Activated gamma-delta T cell treated with anti-CD3 and anti-CD28 coated beads, Interleukin-2, amount 50 U/mL, for 16 hours (primary cell): ENCODE data around the gene PAX8.
"Not testable (repeated sequence)": the region's sequence is repeated elsewhere in the genome, so short reads cannot be mapped to it uniquely, and the experiment has no call there.

ENCODE experiments used
- DNase-seq: peaks from one replicate; pipeline ENCODE4 v3.0.0-alpha.2; 2020; ENCODE audit warnings: low read depth

Gene PAX8

DNA sequence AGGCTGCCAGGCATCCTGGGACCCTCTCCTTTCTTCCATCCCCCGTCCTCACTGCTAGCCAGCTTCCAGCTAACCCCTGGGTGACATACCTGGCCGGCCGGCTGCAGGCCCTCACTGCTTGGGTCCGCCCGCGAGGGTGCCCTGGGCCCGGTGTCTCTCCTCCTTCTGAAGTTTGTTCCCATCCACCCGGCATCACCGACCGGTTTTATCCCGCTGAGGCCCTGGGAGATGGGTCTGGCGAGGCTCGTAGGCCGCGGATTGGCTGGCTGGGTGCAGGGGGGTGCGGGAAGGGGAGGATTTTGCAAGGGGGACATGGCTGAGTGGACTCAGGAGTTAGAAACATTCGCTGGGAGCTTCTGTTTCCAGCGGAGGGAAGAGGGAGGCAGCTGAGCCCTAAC is at the start of gene PAX8:
Gene PAX8 (minus strand): TSS at position 180 of the 398 bp plus-strand sequence. CDS start 527 bp downstream, outside the sequence.
- DNase-seq: no peak

DNA sequence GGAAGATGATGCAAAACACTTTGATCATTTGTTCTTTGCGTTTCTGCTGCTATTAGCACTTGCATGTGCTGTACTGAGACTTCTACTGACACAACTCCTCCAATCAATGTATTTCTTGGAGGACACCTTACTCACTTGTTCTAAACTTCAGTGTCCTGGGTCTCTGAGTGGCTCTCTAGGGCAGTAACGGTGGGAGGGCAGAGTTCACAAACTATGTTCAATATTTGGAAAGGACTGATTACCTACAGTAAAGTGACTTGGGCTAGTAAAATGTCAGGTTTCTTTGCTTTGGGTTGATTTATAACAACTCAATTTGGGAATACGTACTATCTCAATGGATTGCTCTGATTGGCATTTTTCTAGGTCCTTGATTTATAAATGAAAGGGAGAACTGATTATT is 49.3 kb upstream of the PAX8 start:
- no peak for DNase-seq

DNA sequence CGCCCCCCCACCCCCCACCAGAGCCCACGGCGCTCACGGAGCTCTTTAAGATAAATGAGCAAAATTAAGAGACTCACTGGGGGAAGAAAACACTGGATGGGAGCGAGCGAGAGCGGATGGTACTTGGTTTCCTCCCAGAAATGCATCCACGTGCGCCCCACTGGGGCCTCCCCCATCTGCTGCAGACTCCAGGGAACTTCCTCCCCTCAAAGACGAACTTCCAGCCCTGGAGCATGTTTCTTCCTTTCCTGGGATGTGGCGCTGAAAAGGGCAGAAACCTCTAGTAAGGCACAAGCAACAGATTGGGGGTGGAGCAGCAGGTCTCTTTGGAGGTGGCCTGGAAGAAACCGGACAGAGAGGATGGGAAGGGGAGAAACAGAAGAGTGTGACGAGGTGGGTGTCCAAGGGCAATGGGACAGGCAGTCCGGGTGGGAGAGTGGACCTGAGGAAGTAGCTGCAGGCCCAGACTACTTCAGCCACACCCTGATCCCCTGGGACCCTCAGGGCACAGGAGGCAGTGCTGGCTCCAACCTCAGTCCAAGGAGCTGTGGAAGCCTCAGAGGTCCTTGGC is 46.5 kb upstream of the PAX8 start:
- not testable (repeated sequence) for DNase-seq

DNA sequence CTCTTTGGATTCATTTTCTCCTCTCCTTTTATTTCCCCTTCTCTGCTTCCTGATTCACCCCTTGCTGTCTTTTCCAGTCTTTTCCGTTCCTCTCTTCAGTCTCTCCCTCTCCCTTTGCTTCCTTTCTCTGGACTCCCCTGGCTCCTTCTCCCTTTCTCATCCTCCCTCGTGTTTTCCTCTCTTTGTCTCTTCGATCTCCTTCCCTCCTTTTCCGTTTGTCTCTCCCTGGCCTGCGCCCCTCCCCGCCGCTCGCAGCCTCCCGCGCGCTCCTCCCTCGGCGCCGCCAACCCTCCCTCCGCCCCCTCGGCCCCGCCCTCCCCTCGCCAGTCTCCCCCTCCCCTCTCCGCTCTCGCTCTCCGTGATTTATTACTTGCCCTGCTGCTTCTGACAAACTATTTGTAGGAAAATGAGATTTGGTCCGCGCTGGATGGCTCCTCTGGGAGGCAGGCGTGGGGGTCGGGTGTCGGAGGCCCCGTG is 46.0 kb upstream of the PAX8 start:
- no peak for DNase-seq

DNA sequence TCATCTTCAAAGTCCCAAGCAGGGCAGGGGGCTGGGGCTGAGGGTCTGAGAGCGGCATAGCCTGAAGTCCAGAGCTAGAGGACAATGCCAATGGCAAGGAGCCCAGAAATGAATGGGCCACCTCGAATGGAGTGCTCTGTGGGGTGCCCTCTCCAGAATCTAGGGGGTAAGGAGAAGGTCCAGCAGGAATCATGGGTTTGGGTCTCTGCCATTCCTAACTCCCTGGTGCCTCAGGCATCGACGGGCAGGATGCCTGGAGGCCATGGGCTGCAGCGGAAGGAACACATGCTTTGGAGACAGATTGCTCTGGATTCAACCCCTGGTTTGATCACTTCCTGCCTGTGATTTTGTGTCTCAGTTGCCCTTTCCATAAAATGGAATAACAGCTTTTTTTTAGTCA is 44.4 kb upstream of the PAX8 start:
- DNase-seq: not testable (repeated sequence)

DNA sequence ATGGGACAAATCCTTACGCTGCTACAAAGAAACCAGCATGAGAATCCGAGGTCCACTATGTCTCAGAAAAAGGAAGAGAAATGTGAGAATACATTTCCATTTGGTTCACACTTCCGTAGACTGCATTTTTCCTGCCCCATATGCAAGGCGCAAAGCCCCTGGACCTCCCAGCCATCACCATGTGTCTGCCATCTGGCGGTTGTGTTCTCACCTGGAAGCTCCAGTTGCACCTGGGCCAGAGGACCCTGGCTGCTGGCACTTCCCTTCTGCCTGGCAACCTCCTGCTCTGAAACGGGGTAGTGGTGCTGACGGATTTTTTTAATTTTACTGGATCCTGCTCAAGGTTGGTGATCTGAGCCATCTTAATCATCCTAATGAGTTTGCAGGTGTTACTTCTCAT is 41.4 kb upstream of the PAX8 start:
- not testable (repeated sequence) for DNase-seq

DNA sequence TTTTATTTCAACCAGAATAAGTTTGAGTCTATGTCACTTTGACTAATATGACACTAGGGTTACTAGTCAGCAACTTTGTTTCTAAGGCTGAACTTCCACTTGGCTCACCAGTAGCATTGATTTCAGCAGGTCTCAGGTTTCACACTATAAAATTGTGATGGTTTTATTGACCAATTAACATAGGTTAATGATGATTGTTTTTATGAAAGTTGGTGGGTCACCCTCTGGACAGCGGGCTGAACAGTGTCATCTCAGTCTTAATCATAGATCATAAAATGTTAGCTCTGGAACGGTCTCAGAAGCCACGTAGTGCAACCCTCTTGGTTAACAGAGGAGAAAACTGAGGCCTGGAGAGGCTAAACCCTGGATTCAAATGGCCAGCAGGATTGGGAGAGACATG is 40.2 kb upstream of the PAX8 start:
- not testable (repeated sequence) for DNase-seq

DNA sequence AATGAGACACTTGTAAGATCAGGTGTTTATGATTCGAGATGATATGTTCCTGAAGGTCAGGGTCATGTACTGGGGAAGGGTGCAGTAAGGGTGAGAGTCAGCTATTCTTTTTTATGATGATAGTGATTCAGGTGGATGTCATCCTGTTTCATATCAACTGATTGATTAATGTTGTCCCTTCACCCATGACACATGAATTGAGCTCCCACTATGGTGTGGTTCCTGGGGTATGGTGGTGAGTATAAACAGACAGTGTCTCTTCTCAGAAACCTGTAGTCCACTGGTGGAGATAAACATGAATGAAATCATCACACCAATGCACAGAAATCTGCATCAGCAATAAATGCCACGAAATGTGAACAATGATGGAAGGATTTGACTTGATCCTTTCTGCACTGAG is 37.4 kb upstream of the PAX8 start:
- no peak for DNase-seq

DNA sequence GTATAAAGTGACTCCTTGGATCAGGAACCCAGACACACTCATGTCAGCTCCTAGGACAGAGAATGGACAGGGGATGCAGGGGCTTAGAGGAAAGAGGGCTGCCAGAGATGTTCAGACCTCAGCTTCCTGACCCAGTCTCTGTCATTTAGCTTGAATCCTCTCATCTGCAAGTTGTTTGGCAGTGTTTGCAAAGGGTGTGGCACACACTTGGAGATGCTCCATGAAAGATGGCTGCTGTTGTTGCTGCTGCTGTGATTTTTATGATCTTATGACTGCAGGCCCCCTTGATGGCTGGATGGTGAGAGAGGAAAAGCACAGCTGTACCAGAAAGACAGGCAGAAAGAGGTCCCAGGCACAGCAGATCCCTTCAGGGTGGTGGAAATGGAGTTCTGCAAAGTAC is 35.9 kb upstream of the PAX8 start:
- not testable (repeated sequence) for DNase-seq

DNA sequence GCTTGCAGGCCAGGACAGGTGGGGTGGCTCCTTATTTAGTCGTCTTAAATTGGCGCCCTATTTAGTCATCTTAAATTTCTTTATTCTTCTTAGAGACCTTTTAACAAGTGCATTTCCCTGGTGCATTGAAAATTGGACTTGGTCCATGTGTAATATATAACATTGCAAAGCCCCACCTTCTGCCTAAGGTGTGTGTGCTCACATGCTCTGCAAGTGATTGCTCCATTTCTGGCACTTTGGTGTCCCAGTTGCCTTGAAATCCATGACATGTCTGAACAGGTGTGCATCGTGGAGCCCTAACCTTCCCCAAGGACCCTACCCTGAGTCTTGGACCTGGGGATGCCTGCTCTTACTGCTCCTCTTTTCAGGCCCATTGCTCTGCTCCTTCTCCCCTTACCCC is 35.5 kb upstream of the PAX8 start:
- not testable (repeated sequence) for DNase-seq

DNA sequence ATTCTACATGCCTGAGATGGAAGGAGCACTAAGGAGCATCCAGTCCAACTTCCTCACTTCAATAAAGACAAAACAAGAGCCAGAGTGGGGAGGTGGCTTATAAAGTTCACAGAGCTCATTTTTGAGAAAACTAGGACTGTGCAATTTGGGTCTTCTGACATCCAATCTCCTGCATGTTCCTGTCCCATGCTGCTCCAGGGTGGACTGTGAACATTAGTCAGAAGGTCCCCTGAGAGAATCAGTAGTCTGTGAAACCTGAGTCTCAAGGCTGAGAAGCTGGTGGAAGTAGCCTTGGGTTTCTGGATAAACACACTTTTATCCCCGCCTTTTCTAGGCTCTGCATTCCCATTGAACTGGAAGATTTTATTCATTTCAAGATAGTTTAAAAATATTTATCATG is 33.1 kb upstream of the PAX8 start:
- DNase-seq: not testable (repeated sequence)

DNA sequence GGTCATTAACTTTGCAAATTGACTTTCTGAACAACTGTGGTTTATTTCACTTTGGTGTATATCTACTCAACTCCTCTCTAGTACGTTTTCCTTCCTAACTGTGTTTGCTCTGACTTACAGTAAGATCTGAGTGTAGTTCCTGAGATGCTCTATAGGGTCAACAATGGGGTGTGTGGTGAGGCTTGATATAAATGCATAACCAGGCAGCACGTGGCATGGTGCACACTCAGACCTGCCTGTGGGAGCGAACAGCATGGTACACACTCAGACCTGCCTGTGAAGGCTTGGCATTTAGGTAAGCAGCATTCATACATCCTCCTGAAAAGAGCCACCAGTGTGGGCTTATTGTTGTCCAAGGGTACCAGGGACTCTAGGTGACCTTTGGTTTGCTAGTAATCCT is 32.5 kb upstream of the PAX8 start:
- not testable (repeated sequence) for DNase-seq

DNA sequence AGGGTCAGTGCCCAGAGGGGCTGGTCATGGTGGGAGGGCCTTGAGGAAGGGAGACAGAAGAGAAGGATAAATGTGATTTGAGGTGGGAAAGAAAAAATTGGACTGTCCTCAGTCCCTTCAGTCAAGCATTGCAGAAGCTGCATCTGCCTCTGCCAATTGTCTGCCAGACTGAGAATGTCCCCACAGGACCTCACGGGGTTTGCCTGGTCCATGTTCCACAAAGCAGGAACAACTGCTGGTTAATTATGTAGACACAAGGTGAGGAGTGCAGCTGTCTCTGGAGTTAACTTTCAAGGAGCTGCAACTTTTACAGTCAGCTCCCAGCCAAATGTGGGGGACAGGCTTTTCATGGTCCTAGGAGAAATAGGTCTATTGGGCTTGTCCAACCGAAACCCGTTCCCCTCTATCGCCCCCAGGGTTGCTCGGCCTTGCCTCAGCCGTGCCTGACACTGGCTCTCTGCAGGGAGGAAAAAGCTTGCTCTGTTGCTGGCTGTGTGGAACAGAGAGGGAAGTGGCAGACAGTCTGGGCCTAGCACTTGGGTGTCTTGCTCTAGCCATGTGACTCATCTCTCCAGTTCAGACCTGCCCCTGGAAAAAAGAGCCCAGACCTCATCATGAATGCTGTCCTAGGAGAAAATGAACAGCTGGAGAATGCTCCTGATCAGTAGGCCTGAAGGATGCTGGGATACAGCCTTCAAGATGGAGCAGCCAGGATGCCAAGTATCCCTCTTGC is 31.1 kb upstream of the PAX8 start:
- no peak for DNase-seq

DNA sequence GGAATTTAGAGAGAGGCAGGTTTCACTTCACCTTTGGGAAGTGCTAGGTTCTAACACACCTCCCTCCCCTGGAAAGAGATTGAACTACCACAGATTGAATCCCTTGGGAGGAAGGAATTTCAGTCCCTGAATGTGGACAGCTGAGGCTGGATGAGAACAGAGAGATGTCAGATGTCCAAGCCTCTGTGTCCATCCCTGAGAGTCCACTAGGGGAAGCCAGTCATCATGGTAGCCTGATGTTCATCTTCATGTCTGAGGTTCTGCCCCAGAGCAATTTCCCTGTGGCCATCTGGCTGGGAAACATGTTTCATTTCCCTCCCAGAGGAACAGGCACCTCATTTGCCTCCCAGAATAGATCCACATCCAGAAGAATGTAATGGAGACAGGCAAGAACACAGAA is 30.1 kb upstream of the PAX8 start:
- not testable (repeated sequence) for DNase-seq

DNA sequence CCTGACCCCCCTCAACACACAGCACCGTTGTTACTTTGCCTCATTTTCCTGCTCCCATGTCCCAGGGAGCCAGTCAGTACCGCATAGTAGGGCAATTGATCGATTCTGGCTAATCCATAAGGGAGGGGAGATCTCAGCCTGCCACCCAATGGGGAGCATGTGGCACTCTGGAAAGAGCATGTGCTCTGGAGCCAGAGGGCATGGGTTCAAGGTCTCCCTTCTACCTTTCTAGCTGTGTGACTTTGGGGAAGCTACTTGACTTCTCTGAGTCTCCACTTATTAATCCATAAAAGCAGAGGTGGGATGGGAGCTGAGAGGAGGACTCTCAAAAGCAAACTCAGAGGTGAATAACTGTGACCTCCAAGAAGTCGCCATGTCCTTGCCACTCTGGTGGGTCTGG is 27.5 kb upstream of the PAX8 start:
- DNase-seq: not testable (repeated sequence)

DNA sequence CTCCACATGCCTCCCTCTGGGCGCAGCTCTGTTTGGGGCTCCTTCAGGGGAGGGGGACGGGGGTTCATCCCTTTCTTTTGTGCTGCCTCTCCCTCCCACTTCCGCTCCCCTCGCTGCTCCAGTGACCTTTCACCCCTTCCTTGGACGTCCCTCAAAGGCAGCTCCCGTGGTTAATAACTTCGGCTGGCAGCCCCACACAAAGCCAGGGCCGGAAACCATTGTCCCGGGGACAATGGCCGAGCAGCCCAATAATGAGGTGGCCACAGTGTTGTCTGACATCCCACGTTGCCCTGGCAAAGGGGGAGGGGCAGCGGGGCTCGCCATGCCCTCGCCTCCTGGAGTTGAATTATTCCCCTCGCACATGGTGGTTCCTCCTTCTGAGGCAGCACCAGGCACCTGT is 27.0 kb upstream of the PAX8 start:
- DNase-seq: not testable (repeated sequence)

DNA sequence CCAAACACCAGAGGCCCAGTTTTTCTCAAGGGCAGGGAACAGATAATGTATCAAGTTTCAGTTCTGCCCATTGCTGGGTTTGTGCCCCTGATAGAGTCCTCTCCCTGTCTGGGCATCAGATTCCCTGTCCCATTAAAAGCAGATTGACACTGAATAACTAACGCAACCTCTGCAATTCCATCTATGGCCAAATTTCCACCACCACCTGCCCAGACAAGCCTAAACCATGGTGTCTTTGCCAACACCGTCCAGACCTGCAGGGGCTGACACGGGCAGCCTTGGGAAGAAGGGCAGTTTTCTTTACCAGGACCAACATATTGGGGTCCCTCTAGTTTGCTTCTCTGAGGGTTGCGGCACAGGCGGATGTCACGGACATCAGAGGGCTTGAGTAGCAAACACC is 26.4 kb upstream of the PAX8 start:
- no peak for DNase-seq

DNA sequence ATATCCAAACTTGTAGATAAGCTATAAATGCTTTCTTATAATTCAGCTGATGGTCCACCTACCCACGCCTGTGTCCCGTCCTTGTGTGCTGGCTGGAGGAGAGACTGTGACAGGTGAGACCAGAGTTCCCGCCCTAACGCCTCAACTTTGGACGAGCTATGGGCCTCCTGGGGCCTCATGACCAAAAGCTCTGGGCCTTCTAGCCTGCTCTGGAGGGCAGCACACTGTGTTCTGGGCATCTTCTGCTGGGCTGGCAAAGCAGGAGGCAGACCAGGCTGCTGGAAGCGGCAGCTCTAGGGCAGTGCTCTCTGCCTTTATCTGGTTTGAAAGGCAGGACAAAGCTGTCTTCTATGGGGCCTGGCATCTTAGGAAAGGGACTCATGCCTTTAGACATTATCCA is 26.0 kb upstream of the PAX8 start:
- no peak for DNase-seq

DNA sequence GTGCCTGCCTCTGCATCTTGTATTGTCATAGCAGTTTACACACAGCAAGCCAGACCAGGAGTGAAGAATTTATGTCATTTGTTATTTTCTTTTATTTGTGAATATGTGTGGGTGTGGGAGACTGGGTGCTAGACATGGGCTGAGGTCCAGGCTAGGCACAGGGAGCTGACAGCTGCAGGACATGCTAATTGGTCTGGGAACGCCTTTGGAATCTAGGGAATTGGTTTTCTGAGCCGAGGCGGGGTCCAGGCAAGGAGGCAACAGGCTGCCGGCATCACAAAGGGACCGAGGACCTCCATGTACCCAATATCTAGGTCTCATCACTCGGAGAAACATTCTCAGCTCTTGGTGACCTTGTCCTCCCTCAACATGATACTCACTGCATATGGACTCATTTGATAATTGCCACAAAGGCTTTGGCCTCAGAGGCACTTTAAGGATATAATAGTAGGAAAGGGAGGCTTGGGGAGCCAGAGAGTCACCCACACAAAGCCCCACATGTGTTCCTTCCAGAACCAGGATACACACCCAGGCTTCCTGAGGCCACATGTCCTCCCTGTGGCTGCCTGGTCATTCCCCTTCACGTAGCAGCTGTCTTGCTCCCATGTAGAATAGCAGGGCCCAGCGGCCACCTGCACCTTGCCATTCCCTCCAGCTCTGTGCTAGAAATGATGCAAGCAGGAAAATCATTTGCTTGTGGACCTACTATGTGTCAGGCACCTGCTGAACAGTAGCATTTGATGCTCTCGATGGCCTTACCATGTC is 23.7 kb upstream of the PAX8 start:
- not testable (repeated sequence) for DNase-seq

DNA sequence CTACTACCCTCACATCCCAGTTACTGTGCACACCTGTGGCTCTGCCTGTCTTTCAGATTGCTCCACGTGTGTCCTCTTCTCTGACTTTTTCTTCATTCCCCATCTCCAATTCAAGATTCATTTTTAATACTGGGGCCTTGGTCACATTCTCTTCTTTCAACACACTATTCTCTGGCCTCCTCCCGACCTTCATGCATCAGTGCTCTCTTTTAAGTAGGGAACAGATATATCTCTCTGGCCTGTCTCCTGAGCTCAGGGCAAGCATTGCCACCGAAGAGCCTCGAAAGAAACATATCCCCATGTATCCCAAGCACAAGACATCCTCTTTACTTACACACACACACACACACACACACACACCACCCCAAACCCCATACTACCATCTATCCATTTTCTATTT is 21.6 kb upstream of the PAX8 start:
- DNase-seq: no peak

DNA sequence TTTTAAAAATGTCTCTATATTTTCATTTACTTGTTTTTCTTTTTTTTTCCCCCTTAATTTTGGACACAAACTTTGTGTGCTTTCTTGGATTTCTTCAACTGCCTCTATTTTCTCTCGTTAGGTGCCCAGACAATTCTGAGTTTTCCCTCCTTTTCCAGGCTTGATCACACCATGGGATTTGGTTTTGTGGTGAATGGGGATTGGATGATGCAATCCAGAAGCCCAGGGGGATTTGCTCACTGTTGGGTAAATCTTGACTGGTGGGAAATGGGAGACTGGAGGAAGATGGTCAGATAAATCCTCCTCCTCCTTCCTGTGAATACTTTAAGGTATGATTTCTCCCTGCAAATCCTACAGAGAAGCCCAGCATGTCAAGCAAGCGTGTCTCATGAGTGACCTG is 19.5 kb upstream of the PAX8 start:
- no peak for DNase-seq

DNA sequence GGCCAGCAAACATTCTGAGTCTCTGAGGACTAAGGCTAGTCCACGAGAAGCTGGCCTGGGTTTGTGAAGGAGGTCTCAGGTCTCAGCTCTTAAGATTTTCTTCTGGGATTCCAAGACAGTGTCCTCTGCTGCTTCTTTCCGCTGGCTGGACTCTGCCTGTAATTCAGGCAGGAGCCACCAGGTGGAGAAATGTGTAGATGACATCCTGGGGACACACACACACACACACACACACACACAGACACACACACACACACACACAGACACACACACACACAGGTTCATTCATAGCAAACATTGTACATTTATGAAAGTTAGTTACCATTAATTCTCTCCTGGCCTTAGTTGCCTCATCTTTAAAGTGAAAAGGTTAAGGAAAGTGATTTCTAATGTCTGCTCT is 18.9 kb upstream of the PAX8 start:
- DNase-seq: not testable (repeated sequence)

DNA sequence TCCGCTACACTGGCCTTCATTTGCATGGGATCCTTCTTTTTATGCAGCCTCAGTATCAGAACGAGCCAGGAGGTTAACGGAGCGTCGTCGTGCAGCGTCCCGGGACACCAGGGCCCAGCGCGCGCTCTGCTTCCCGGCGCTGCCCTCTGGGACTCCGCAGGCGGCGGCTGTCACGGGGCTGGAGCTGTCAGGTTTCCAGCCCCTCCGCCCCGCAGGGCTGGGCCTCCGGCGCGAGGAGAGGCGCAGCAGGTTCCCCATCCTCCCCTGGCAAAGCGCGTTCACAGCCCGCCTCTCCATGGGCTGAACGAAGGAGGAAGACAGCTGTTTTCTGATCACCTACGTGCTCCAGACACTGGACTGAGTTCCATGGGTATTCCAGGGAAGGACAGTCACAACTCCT is 12.5 kb upstream of the PAX8 start:
- no peak for DNase-seq
